T-helper 9 cell (primary cell): ENCODE data around the gene RNF125.
"Not testable (repeated sequence)": the region's sequence is repeated elsewhere in the genome, so short reads cannot be mapped to it uniquely, and the experiment has no call there.

ENCODE experiments used
- DNase-seq: peaks from one replicate; pipeline ENCODE4 v3.0.0-alpha.2; 2020
- total RNA-seq, 2 donors: gene quantifications; one replicate each; lab custom pipeline; 2026; lab: John Stamatoyannopoulos, UW

The RNF125 gene
- 72.5 to 149 reads per million in 2 donors for total RNA-seq

DNA sequence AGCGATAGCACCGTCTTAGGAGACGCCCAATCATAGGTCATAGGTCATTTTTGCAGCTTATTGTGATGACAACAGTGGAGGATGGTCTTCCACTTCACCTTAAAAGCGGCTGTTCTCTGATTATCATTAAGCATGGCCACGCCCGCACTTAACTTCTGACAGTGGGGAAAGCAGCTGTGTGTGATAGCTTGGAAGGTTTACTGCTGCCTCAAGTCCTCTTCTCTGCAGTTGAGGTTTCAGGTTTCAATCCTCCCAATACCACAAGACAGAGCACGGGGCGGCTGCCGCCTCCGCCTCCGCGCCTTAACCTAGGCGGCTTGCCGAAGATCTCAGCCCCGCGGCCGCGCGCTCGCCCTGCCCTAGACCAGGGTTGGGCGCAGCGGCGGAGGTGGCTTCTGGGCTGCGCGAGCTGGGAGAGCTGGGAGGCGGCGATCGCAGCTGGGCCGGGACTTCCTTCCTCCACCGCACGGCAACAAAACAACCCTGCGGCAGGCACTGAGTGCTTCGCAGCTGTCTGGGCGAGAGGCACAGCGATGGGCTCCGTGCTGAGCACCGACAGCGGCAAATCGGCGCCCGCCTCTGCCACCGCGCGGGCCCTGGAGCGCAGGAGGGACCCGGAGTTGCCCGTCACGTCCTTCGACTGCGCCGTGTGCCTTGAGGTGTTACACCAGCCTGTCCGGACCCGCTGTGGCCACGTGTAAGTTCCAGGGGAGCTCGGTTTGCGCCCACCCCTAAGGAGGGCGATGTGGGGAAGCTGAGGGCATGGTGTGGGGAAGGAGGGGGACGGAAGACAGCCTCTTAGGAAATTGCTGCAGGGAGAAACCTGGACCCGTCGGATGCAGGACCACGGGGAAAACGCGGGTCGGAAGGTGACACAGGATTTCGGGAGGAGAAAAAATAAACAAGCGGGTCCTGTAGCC is at the start of gene RNF125:
Gene RNF125 (plus strand): TSS at position 495 of the 920 bp plus-strand sequence. CDS start 39 bp downstream, at position 534.
- DNase-seq: peak; percentile 81

- no peak for DNase-seq
These were observed 48.0 kb upstream of the RNF125 start for GRCh38 chr18:31970617-31971016.

GRCh38 chr18:31973929-31974546 is 44.6 kb upstream of the RNF125 start:
- no peak for DNase-seq

GRCh38 chr18:31976242-31976641 is 42.4 kb upstream of the RNF125 start:
- DNase-seq: no peak

- DNase-seq: peak; percentile 11
These were observed 41.3 kb upstream of the RNF125 start for GRCh38 chr18:31977270-31977872.

DNA sequence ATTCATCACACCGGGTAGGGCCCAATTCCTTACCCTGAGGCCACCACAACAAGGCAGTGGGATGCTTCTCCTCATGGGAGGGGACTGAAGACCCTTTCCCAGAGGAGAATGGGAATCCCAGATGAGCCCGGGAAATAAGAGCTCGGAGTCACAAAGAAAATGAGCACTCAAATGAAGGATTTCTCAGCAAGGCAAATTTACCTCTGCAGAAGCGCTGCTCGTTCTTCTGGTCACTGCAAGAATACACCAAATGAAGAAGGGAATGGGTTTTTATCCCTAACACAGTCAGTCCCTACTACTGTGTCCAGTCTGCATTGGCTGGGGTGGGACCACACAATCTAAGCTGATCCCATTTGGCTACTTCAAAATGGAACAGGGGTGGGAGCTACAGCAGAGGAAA is 40.0 kb upstream of the RNF125 start:
- DNase-seq: no peak

DNA sequence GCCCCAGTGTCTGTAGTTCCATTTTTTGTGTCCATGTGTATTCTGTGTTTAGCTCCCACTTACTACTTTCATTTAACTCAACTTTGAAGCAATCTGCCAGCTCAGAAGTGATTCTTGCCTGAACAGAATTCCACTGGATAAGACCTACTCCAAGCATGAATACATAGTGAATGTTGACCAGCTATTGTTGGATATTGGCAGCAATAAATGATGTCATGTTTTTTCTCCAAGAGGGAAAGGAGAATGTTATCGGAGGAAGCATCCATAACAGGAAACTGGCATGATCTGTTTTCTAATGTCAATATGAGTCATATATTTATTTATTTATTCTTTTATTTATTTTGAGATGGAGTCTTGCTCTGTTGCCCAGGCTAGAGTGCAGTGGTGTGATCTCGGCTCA is 38.9 kb upstream of the RNF125 start:
- DNase-seq: no peak

DNA sequence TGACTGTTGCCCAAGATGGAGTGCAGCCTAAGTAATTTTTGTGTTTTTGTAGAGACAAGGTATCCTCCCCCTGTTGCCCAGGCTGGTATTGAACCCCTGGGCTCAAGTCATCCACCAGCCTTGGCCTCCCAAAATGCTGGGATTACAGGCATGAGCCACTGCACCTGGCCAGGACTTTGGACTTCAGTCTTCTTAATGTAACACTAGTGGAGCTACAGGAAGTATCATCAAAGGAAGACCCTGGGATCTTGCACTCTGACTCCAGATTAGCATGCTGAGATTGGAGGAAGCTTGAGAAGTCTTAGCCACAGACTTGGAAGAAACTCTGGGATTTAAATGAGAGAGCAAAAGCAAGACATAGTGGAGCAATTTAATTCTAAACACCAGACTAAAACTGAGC is 37.8 kb upstream of the RNF125 start:
- no peak for DNase-seq

DNA sequence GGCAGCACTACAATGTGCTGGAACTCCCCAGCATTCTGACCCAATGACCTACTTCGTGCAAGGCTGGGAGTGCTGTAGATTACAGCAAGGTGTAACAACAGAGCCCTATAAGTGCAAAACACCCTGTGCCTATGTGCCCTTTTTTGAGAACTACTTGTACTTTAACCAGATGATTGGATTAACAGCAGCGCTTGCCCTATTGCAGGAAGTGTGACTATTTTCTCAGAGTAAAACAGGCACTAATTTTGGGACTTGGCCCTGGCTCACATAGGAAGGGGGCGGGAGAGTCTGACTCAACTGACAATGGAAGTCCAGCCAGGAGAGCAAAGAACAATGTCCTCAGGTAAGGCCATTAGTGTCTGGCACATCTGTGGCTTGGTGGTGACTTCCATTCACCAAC is 35.6 kb upstream of the RNF125 start:
- DNase-seq: no peak

DNA sequence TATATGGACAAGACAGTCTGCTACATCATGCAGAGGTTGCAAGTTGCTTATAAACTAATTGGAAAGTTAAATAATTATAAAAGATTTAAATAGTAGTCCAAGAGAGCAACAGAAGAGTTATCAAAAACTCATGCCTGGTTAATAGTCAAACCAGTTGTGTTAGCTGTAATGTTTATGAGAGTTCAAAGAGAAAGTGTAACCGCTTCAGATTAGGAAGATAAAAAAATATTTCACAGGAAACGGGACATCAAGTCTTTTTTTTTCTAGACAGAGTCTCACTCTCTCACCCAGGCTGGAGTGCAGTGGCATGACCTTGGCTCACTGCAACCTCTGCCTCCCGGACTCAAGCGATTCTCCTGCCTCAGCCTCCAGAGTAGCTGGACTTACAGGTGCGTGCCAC is 34.6 kb upstream of the RNF125 start:
- DNase-seq: no peak

DNA sequence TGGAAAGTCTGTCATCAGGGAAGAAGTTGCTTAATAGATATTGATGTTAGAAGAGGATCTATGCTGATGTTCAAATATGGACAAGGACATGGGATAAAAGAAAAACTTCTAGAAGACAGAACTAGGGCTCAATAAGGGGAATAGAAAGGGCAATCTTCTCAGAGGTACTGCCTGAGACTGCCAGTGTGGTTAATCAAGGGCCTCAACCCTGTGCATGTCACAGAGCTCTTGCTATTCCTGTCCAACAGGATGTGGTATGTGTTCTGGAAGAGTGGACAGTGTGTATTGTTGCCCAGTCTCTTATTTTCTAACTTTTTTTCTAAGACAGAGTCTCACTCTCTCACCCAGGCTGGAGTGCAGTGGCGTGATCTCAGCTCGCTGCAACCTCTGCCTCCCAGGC is 27.8 kb upstream of the RNF125 start:
- no peak for DNase-seq

- DNase-seq: no peak
These were observed 22.6 kb upstream of the RNF125 start for GRCh38 chr18:31996007-31996406.

GRCh38 chr18:31998880-31999412 is 19.7 kb upstream of the RNF125 start:
- DNase-seq: no peak

GRCh38 chr18:32001141-32001540 is 17.5 kb upstream of the RNF125 start:
- DNase-seq: not testable (repeated sequence)

DNA sequence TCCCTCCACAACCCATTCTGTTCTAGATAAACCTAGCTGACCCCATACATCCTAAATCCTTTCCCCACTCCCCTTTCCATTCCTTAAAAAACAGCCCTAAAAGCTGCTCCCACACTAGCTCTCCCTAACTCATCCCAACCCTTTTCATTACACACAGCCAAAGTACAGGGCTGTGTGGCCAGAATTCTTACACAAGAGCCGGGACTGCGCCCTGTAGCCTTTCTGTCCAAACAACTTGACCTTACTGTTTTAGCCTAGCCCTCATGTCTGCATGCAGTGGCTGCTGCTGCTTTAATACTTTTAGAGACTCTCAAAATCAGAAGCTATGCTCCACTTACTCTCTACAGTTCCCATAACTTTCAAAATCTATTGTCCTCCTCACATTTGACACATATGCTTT is 14.8 kb upstream of the RNF125 start:
- DNase-seq: not testable (repeated sequence)

DNA sequence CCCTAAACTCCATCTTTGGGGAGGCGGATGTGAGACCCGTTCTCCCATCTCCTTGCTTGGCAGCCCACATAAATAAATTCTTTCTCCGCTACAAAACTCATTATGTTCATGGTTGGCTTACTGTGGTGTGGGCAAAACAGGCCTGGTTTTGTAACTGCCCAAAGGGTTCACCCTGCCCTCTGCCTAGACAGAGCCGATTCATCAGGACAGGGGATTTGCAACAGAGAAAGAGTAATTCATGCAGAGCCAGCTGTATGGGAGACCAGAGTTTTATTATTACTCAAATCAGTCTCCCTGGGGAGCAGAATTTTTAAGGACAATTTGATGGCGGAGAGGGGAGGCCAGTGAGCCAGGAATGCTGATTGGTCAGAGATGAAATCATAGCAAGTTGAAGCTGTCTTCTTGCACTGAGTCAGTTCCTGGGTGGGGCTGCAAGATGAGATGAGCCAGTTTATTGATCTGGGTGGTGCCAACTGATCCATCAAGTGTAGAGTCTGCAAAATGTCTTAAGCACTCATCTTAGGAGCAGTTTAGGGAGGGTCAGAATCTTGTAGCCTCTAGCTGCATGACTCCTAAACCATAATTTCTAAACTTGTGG is 8.4 kb upstream of the RNF125 start:
- DNase-seq: no peak

DNA sequence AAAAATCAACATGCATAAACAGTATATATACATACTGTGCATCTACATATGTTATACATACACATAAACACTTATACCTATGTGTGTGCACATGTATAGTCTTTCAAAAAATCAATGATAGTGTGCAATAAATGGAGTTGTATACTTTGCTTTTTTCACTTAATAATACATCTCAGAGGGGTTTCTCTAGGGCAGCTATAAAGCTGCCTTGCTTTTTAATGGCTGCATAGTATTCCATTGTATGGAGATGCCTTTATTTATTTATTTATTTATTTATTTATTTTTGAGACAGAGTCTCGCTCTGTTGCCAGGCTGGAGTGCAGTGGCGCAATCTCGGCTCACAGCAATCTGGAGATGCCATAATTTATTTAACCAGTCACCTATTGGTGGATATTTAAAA is 7.4 kb upstream of the RNF125 start:
- DNase-seq: no peak

- DNase-seq: peak; percentile 37
These were observed 775 bp downstream of the RNF125 start for GRCh38 chr18:32019251-32019948.

DNA sequence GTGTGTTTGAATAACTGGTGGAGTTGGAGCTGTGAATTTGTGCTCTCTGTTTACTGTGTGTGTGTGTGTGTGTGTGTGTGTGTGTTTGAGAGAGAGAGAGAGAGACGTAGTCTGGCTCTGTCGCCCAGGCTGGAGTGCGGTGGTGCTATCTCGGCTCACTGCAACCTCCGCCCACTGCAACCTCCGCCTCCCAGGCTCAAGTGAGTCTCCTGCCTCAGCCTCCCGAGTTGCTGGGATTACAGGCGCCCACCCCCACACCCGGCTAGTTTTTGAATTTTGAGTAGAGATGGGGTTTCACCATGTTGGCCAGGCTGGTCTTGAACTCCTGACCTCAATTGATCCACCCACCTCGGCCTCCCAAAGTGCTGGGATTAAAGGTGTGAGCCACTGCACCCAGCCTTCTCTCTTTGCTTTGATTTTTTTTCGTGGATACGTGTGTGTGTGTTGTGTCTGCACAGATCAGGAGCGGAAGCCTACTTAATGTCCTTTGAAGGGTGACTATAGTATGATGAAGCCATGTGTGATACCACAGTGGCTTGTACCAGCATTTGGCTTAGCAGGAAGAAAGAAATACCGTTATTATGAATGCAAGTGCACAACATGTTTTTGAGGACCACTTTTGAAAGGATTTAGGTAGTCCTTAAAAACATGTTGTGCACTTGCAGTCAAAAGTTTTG is 1.5 kb downstream of the RNF125 start:
- DNase-seq: peak; percentile 25

DNA sequence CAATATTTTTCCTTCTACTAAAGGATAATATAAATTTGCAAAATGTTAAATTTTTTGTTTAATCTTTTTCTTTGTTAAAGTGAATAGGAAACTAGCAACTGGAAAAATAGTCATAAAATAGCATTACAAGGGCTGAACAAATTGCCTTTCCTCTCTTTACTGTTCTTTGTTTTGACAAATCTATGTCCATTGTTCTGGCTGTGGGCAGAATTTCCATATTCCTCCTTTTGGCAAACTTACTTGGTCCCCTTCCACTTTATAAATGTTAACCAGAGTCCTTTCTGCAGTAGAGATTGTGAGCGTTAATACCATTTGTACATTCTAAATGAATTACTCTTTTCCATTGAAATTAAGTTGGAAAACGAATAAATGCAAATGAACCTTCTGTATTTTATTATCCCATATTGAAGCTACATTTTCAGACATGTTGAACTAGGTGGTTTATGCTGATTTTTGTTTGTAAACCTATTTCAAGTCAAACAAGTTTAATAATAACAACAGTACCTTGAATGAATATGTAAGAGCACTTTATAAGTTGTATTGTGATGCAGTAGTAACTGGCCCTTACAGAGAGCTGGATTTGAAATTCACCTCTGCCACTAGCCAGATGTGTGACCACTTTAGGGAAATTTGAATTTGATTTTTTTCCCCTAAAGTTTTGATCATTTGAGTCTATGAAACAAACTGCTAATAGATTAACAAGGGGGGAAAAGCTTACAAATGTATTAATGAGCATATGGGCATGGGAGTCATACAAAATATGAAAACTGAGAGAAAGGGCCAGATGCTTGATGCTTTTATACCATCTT is 3.3 kb downstream of the RNF125 start:
- DNase-seq: no peak

- no peak for DNase-seq
These were observed 7.1 kb downstream of the RNF125 start for GRCh38 chr18:32025744-32026143.
